GM19372 (cell line): ENCODE data around the gene KIAA1217.

ENCODE experiments used
- ATAC-seq: cut with Tn5 transposase; IDR thresholded peaks from one replicate; pipeline ENCODE4 v1.9.1; 2021; ENCODE audit warnings: mild to moderate bottlenecking, low read depth, moderate library complexity; ENCODE audit not compliant: unreplicated experiment

Gene KIAA1217

GRCh38 chr10:24240041-24240751 is 31.3 kb downstream of the KIAA1217 start:
- no peak for ATAC-seq

- no peak for ATAC-seq
Measured at GRCh38 chr10:24241536-24242040, 32.6 kb downstream of the KIAA1217 start.

GRCh38 chr10:24242562-24242961 is 33.6 kb downstream of the KIAA1217 start:
- ATAC-seq = no peak

GRCh38 chr10:24246365-24246764 is 37.4 kb downstream of the KIAA1217 start:
- no peak for ATAC-seq

GRCh38 chr10:24247841-24248240 is 38.9 kb downstream of the KIAA1217 start:
- ATAC-seq = no peak

GRCh38 chr10:24249829-24250415 is 41.0 kb downstream of the KIAA1217 start:
- no peak for ATAC-seq

- no peak for ATAC-seq
Measured at GRCh38 chr10:24251547-24251946, 42.6 kb downstream of the KIAA1217 start.

- no peak for ATAC-seq
Measured at GRCh38 chr10:24254180-24254579, 45.2 kb downstream of the KIAA1217 start.

- ATAC-seq = no peak
Measured at GRCh38 chr10:24255115-24255880, 46.4 kb downstream of the KIAA1217 start.

GRCh38 chr10:24255881-24256311 is 47.0 kb downstream of the KIAA1217 start:
- no peak for ATAC-seq

GRCh38 chr10:24256619-24257107 is 47.7 kb downstream of the KIAA1217 start:
- ATAC-seq = no peak

- ATAC-seq = no peak
Measured at GRCh38 chr10:24257588-24257987, 48.6 kb downstream of the KIAA1217 start.

GRCh38 chr10:24259365-24260130 is 50.6 kb downstream of the KIAA1217 start:
- no peak for ATAC-seq

- no peak for ATAC-seq
Measured at GRCh38 chr10:24261627-24262026, 52.7 kb downstream of the KIAA1217 start.

GRCh38 chr10:24262929-24263590 is 54.1 kb downstream of the KIAA1217 start:
- ATAC-seq = no peak

- no peak for ATAC-seq
Measured at GRCh38 chr10:24269476-24269875, 60.5 kb downstream of the KIAA1217 start.

GRCh38 chr10:24272374-24272773 is 63.4 kb downstream of the KIAA1217 start:
- no peak for ATAC-seq

GRCh38 chr10:24277277-24277676 is 68.3 kb downstream of the KIAA1217 start:
- ATAC-seq = no peak

- no peak for ATAC-seq
Measured at GRCh38 chr10:24277771-24278170, 68.8 kb downstream of the KIAA1217 start.
